GM19452 (cell line): ENCODE results near the gene F2RL3.
"Not testable (repeated sequence)": the region's sequence is repeated elsewhere in the genome, so short reads cannot be mapped to it uniquely, and the experiment has no call there.

Experiments
- ATAC-seq: cut with Tn5 transposase; IDR thresholded peaks from one replicate; pipeline ENCODE4 v1.9.1; 2021; ENCODE audit not compliant: unreplicated experiment

Gene F2RL3

DNA sequence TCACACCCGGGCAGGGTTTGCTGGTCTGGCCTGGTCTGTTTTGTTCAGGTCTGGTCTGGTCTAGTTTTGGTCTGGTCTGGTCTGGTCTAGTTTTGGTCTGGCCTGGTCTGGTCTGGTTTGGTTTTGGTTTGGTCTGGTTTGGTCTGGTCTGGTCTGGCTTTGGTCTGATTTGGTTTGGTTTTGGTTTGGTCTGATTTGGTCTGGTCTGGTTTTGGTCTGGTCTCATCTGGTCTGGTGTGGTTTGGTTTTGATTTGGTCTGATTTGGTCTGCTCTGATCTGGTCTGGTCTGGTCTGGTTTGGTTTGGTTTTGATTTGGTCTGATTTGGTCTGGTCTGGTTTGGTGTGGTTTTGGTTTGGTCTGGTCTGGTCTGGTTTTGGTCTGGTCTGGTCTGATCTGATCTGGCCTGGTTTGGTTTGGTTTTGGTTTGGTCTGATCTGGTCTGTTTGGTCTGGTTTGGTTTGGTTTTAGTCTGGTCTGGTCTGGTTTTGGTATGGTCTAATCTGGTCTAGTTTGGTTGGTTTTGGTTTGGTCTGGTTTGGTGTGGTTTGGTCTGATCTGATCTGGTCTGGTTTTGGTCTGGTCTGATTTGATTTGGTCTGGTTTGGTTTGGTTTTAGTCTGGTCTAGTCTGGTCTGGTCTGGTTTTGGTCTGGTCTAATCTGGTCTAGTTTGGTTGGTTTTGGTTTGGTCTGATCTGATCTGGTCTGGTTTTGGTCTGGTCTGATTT lies 14.4 kb upstream of the F2RL3 start:
- no peak for ATAC-seq

DNA sequence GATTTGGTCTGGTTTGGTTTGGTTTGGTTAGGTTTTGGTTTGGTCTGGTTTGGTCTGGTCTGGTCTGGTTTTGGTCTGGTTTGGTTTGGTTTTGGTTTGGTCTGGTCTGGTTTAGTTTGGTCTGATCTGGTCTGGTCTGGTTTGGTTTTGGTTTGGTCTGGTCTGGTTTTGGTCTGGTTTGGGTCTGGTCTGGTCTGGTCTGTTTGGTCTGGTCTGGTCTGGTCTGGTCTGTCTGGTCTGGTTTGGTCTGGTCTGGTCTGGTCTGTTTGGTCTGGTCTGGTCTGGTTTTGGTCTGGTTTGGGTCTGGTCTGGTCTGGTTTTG lies 13.9 kb upstream of the F2RL3 start:
- not testable (repeated sequence) for ATAC-seq

DNA sequence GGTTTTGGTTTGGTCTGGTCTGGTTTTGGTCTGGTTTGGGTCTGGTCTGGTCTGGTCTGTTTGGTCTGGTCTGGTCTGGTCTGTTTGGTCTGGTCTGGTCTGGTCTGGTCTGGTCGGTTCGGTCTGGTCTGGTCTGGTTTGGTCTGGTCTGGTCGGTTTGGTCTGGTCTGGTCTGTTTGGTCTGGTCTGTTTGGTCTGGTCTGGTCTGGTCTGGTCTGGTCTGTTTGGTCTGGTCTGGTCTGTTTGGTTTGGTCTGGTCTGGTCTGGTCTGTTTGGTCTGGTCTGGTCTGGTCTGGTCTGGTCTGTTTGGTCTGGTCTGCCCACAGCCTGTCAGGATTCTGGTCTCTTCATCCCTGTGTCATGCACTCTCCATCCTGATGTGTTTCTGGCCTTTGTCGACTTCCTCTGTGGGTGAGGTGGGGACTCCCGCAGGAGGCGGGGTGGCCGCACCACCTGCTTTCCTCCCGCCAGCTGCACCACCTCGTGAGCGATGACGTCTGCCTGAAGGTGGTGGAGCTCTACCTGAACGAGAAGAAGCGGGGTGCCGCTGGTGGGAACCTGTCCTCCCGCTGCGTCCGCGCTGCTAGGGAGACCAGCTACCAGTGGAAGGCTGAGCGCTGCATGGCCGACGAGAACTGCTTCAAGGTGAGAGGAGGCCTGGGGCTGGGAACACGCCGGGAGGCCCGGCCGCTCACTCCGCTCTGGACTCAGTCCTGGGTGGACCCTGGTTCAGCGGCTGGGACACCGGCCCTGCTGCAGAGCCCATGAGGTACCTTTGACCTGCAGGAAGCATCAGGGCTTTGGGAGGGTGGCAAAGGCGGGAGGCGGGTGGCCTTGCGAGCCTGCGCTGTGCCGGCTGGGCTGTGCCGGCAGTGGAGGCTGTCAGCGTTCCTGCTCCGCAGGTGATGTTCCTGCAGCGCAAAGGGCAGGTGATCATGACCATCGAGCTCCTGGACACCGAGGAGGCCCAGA lies 12.9 kb upstream of the F2RL3 start:
- ATAC-seq = no peak

DNA sequence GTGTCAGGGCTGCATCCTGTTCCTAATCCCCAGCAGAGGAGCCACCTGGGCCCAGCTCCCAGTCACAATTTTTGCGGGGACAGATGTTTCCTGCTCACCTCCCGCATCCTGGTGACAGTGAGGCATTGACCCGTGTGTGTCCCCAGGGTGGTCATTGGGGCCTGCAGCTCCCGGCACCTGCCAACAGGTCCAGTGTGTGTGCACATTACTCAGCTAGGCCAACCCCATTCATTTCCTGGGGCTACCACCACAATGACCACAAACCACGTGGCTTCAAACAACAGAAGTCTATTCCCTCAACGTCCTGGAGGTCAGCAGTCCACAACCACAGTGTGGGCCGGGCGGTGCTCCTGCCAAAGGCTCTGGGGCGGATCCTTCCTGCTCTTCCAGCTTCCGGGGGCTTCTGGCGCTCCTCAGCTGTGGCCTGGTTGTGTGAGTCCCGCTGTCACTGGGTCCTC lies 11.9 kb upstream of the F2RL3 start:
- ATAC-seq = no peak

- ATAC-seq = no peak
Measured at GRCh38 chr19:16877581-16877980, 11.2 kb upstream of the F2RL3 start.

DNA sequence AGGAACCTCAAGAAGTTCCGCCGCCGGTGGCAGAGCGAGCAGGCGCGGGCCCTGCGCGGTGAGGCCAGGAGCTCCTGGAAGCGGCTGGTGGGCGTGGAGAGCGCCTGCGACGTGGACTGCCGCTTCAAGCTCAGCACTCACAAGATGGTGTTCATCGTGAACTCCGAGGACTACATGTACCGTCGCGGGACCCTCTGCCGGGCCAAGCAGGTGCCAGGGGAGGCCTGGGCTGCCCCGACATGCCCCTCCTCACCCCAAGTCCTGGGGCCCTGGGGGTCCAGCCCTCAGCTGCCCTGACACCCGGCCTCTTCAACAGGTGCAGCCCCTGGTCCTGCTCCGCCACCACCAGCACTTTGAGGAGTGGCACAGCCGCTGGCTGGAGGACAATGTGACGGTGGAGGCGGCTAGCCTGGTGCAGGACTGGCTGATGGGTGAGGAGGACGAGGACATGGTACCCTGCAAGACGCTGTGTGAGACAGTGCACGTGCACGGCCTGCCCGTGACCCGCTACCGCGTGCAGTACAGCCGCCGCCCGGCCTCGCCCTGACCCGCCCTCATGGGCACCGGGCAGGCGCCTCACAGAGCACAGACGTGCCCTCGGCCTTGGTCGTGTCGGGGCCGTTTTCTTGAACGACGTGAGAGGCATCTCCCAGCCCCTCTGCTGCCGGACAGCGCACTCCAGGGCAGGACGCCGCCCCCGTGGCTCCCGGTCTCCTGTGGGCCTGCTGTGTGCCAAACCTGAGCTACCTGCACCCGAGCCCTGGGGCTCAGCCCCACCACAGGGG lies 10.4 kb upstream of the F2RL3 start:
- ATAC-seq = no peak

DNA sequence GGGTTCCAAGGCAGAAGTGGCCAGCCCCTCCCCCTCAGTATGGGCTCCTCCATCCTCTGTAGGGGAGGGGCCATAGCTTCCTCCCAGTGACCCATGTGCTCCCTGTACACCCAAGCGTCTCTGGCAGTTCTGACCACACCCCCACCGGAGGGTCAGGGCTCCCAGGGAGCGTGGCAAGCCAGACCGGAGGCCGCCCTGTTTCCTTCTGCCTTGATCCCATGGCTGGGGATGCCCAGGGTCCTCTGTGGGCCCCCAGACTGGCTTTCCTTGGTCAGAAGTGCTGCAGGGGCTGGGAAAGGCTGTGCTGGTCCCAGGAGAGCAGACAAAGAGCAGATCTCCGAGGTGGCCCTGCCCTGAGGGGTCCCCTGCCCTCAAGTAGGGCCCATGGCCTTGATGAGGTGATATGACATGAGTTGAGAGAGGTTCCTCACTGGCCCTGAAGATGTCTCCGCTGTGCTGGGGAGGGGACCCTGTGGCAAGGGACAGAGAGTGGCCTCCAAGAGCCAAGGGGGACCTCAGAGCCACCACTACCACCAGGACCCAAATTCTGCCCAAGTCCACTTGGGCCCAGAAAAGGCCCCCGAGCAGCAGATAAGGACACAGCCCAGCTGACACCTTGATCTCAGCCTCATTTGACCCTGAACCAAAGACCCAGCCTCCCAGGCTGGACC lies 7.8 kb upstream of the F2RL3 start:
- ATAC-seq = no peak

DNA sequence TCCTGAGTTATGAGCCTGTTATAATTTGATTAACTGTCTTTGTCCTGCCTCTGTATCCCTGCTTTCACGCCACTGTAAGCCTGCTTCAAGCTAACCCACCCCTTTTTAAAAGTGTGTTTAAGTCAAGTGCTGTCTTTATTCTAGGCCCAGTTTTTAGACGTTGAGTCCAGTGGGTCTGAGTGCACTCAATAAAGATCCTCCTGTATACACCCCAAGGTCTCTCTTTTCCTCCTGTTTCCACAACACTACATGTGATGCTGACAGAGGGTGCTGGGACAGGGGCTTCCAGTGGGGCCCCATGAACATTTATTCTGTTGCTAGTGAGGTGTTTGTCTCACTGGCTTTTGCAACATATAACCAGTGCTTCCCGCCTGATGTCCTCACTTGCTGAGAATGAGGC lies 6.7 kb upstream of the F2RL3 start:
- no peak for ATAC-seq

DNA sequence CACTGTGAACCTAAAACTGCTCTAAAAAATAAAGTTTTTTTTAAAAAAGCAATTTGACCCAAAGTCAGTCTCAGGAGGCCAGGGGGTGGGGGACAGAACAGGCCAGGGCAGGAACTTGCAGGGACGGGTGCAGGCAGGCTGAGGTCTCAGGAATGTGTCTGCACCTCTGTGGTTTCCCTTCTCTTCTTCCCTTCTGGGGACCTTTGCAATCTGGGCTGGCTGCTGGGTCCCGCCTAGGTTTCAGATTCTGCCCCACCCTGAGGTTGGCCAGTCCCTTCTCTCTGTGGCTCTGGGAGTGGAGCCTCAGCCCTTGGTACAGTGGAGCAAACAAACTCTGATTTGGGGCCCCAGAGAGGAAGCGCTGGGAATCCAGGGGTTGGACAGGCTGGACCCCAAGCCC lies 5.3 kb upstream of the F2RL3 start:
- ATAC-seq = no peak

DNA sequence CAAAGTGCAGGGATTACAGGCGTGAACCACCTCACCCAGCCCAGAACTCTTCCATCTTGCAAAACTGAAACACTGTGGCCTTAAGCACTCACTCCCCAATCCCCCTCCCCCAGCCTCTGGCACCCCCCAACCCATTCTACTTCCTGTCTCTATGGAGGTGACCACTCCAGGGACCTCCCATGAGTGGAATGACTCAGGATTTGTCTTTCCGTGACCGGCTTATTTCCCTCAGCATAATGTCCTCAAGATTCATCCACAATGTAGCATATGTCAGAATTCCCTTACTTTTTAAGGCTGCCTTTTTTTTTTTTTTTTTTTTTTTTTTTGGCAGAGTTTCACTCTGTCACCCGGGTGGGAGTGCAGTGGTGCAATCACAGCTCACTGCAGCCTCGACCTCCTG lies 3.6 kb upstream of the F2RL3 start:
- ATAC-seq = no peak

DNA sequence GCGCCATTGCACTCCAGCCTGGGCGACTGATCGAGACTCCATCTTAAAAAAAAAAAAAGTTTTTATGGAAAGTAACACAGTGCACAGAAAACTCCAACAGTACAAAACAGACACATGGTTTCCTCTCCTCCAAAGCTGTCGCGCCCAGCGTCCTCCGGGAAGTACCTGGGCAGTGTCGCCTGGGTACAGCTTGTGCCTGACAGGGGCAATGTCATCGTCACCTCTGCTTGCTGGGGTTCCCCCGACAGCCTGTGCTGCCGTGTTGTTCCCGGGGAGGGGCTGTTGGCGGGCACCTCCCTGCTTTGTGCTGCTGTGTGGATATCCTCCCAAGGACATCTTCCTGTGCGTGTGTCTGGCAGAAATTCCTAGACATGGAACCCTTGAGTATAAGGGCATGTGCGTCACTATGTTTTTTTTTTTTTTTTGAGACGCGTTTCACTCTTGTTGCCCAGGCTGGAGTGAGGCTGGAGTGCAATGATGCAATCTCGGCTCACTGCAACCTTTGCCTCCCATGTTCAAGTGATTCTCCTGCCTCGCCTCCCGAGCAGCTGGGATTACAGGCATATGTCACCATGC lies 2.4 kb upstream of the F2RL3 start:
- no peak for ATAC-seq

DNA sequence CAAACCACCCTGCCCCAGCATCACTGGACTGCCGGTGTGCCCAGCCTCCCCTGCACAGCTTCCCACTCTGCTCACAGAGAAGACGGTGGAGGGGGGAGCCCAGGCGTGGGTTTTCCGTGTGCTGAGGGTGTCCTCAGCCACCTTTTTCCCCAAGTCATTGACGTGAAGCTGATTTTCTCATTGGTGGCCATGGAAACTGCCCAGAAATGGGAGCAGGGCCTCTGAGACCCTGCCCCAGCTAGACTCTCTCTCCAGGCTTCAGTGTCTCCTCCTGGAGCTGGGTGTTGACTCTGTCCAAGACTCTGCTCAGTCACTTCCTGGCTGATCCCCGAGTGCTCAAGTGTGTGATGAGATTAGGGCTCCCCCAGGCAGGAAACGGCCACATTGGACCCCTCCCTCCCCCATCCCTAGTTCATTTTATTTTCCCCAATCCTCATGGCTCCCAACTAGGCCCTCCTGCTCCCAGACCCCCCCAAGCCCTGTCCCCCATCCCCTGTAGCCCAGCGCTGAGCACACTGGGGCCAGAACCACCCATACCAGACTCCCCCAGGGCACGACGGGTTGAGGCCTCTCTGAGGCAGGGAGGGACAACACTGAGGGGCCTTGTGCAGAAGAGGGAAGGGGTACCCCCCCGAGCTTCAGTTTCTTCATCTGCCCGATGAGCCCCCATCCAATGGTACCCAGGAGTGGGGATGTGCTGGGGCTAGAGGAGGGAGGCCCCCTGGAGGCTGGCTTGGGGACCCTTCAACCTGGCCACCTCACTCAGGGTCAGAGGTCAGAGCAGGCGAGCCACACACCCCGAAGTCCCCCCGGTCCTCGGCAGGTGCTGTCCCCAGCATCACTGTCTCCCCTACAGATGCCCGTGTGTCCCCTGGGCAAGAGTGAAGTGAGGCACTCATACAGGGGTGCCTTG lies 1.2 kb upstream of the F2RL3 start:
- no peak for ATAC-seq

DNA sequence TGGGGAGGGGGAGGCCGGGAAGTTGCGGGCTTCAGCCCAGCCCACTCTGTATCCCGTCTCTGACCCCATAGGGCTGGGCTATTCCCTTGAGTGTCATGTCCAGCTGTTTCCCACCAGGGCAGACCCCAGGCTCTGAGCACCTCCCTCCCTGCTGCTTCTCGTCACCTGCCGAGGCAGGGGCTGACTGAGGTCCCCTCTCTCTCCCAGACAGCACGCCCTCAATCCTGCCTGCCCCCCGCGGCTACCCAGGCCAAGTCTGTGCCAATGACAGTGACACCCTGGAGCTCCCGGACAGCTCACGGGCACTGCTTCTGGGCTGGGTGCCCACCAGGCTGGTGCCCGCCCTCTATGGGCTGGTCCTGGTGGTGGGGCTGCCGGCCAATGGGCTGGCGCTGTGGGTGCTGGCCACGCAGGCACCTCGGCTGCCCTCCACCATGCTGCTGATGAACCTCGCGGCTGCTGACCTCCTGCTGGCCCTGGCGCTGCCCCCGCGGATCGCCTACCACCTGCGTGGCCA lies 625 bp downstream of the F2RL3 start:
- no peak for ATAC-seq

DNA sequence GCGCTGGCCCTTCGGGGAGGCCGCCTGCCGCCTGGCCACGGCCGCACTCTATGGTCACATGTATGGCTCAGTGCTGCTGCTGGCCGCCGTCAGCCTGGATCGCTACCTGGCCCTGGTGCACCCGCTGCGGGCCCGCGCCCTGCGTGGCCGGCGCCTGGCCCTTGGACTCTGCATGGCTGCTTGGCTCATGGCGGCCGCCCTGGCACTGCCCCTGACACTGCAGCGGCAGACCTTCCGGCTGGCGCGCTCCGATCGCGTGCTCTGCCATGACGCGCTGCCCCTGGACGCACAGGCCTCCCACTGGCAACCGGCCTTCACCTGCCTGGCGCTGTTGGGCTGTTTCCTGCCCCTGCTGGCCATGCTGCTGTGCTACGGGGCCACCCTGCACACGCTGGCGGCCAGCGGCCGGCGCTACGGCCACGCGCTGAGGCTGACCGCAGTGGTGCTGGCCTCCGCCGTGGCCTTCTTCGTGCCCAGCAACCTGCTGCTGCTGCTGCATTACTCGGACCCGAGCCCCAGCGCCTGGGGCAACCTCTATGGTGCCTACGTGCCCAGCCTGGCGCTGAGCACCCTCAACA lies 1.2 kb downstream of the F2RL3 start:
- ATAC-seq = no peak

DNA sequence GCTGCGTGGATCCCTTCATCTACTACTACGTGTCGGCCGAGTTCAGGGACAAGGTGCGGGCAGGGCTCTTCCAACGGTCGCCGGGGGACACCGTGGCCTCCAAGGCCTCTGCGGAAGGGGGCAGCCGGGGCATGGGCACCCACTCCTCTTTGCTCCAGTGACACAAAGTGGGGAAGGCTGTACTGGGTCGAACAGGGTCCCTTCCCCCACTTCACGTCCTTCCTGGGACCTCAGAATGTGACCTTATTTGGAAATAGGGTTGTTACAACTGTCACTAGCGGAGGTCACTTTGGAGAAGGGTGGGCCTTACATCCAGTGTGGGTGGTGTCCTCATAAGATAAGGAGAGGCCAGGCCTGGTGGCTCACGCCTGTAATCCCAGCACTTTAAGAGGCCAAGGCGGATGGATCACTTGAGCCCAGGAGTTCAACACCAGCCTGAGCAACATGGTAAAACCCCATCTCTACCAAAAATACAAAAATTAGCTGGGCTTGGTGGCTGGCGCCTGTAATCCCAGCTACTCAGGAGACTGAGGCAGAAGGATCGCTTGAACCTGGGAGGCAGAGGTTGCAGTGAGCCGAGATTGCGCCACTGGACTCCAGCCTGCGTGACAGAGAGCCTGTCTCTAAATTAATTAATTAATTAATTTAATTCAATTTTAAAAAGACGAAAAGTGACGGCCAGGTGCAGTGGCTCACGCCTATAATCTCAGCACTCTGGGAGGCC lies 1.8 kb downstream of the F2RL3 start:
- ATAC-seq = no peak

- ATAC-seq = no peak
Measured at GRCh38 chr19:16891696-16892382, 3.0 kb downstream of the F2RL3 start.

GRCh38 chr19:16892436-16892835 lies 3.6 kb downstream of the F2RL3 start:
- ATAC-seq = no peak
